ENCODE results near the gene DERL3. TPM values are rescaled to one million over a fixed set of nuclear protein-coding genes. Genes with fewer than 3 reads are reported as not detected.

Gene DERL3
- total RNA-seq, 1 donor from 2014 or later = 3.8 TPM

GRCh38 chr22:23832226-23833016 lies 6.4 kb downstream of the DERL3 start:
- TF ChIP-seq, protein P1, sequence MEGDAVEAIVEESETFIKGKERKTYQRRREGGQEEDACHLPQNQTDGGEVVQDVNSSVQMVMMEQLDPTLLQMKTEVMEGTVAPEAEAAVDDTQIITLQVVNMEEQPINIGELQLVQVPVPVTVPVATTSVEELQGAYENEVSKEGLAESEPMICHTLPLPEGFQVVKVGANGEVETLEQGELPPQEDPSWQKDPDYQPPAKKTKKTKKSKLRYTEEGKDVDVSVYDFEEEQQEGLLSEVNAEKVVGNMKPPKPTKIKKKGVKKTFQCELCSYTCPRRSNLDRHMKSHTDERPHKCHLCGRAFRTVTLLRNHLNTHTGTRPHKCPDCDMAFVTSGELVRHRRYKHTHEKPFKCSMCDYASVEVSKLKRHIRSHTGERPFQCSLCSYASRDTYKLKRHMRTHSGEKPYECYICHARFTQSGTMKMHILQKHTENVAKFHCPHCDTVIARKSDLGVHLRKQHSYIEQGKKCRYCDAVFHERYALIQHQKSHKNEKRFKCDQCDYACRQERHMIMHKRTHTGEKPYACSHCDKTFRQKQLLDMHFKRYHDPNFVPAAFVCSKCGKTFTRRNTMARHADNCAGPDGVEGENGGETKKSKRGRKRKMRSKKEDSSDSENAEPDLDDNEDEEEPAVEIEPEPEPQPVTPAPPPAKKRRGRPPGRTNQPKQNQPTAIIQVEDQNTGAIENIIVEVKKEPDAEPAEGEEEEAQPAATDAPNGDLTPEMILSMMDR (IDR thresholded peaks at IDR 0.05) = no peak
- Histone ChIP-seq H3K36me3 (peaks cover 71% of the 10 kb centered on the region), H3K9me3 (no peaks in the 10 kb centered on the region), H3K4me1 (no peaks in the 10 kb centered on the region), H3K4me3 (no peak overlapping the region), H3K27ac (no peak overlapping the region), H3K27me3 (no peaks in the 10 kb centered on the region)
- ATAC-seq = no peak
- intact Hi-C loops (cut with DNase I) = no loop called here
- peak; percentile 46 for DNase-seq

- TF ChIP-seq, protein P1 (IDR thresholded peaks at IDR 0.05) = no peak
- peak; percentile 43 for DNase-seq
- intact Hi-C loops (cut with DNase I) = no loop called here
These were observed 7.0 kb downstream of the DERL3 start for GRCh38 chr22:23831781-23832180.

GRCh38 chr22:23831261-23831660 lies 7.5 kb downstream of the DERL3 start:
- peaks cover 80% of the 10 kb centered on the region for H3K36me3 ChIP-seq
- ATAC-seq = no peak
- no peak overlapping the region for H3K27ac ChIP-seq
- no peak overlapping the region for H3K4me3 ChIP-seq
- DNase-seq = peak; percentile 13
- H3K9me3 ChIP-seq = no peaks in the 10 kb centered on the region
- TF ChIP-seq, protein P1 (IDR thresholded peaks at IDR 0.05) = no peak
- intact Hi-C loops (cut with DNase I) = no loop called here
- no peaks in the 10 kb centered on the region for H3K4me1 ChIP-seq
- H3K27me3 ChIP-seq = no peaks in the 10 kb centered on the region

More at GRCh38 chr22:23831781-23832180, 7.0 kb downstream of the DERL3 start:
- no peak overlapping the region for H3K27ac ChIP-seq
- H3K27me3 ChIP-seq = no peaks in the 10 kb centered on the region
- no peaks in the 10 kb centered on the region for H3K4me1 ChIP-seq
- peaks cover 77% of the 10 kb centered on the region for H3K36me3 ChIP-seq
- ATAC-seq = no peak
- H3K4me3 ChIP-seq = no peak overlapping the region
- no peaks in the 10 kb centered on the region for H3K9me3 ChIP-seq

GRCh38 chr22:23829845-23830372 lies 8.9 kb downstream of the DERL3 start:
- no peak overlapping the region for H3K27ac ChIP-seq
- H3K27me3 ChIP-seq = no peaks in the 10 kb centered on the region
- intact Hi-C loops (cut with DNase I) = no loop called here
- ATAC-seq = no peak
- no peak for DNase-seq
- no peak overlapping the region for H3K4me3 ChIP-seq
- no peaks in the 10 kb centered on the region for H3K9me3 ChIP-seq
- H3K36me3 ChIP-seq = peaks cover 81% of the 10 kb centered on the region
- no peaks in the 10 kb centered on the region for H3K4me1 ChIP-seq
- TF ChIP-seq, protein P1 (IDR thresholded peaks at IDR 0.05) = no peak

DNA sequence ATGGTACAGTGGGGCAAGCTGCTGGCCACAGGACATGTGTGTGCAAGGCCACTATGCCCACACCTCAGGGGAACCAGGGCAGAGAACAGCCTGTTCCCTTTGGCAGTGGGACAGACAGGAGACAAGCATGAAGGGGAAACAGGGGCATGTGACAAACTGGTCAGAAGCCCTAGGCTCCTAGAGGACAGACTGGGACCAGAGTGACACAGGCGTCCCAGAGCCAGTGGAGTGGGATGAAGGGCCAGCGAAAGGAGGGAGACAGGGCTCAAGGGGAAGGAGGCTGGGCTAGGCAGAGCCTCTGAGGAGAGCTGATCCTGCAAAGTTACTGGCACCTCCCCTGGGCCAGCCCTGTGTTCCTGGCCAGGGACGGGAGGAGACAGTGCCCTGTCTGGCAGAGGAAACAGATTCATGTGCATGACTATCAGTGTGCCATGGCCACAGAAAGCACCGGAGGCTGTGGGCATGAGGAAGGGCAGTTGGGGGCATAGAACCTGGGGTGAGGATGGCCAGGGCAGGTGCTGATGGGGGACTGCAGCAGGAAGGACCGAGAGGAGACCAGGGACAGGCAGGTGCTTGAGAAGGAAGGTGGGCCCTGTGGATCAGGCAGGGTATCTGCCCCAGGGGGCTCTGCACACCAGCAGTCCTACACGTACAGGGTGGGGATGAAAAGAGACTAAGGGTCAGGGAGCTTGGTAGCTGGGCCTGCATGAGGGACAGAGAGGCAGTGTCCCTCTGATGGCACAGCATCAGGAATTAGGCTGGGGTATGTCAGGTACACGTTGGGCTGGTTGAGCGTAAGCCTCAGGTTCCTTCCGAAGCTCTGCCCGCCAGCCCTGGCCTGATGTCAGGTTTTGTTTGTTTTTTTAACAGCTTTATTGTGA lies 9.8 kb downstream of the DERL3 start:
- Histone ChIP-seq H3K4me3 (no peak overlapping the region), H3K27me3 (no peaks in the 10 kb centered on the region), H3K36me3 (peaks cover 81% of the 10 kb centered on the region), H3K4me1 (no peaks in the 10 kb centered on the region), H3K9me3 (no peaks in the 10 kb centered on the region), H3K27ac (no peak overlapping the region)
- DNase-seq (no peak), ATAC-seq (no peak)
- TF ChIP-seq, protein P1 (IDR thresholded peaks at IDR 0.05) = no peak
- intact Hi-C loops (cut with DNase I) = no loop called here
